ENCODE measurements around the gene PTPRG.

DNA sequence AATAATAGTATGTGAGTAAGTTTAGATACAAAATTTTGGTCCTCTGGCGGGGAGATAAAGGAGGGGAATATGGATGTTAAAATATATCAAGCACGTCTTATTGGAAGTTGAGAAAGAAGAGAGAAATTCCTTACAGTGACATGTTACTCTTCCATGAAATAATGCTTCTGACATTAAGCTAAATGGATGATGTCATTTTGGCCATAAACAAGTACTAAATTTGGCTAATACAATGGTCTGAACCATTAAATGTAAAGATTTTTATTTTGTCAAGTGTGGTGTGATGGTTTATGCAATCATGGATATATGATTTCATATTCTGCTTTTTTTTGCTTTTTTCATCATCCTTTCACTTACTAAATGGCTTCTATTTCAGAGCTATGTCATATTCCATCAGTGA, 406.6 kb downstream of the PTPRG start:
- TF ChIP-seq, protein P1, sequence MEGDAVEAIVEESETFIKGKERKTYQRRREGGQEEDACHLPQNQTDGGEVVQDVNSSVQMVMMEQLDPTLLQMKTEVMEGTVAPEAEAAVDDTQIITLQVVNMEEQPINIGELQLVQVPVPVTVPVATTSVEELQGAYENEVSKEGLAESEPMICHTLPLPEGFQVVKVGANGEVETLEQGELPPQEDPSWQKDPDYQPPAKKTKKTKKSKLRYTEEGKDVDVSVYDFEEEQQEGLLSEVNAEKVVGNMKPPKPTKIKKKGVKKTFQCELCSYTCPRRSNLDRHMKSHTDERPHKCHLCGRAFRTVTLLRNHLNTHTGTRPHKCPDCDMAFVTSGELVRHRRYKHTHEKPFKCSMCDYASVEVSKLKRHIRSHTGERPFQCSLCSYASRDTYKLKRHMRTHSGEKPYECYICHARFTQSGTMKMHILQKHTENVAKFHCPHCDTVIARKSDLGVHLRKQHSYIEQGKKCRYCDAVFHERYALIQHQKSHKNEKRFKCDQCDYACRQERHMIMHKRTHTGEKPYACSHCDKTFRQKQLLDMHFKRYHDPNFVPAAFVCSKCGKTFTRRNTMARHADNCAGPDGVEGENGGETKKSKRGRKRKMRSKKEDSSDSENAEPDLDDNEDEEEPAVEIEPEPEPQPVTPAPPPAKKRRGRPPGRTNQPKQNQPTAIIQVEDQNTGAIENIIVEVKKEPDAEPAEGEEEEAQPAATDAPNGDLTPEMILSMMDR (optimal IDR thresholded peaks at IDR 0.05 in 1 of 3, IDR thresholded peaks at IDR 0.05 in 1 of 3, conservative IDR thresholded peaks at IDR 0.05 in 1 of 3; ENCODE audit: extremely low read depth in 1 of 3, insufficient read depth in 2 of 3, low read length in 3 of 3): no peak
- TF ChIP-seq EZH2 (IDR thresholded peaks at IDR 0.05; ENCODE audit: low read length): no peak

All from keratinocyte (primary cell).